ENCODE results near the gene PRRT1. TPM values are rescaled to one million over a fixed set of nuclear protein-coding genes. Genes with fewer than 3 reads are reported as not detected.
A peak's percentile ranks its signal among the peaks of the same experiment; 100 is the strongest.

The PRRT1 gene
- total RNA-seq, 1 donor from 2014 or later, result 0.83 TPM

- DNase-seq (ENCODE audit: low spot score), result no peak
- intact Hi-C loops (cut with DNase I), result loop anchor here (2.0 kb wide), 2 partner anchors 18 to 22 kb away; partner anchors contain the start of gene PPT2
Observed at GRCh38 chr6:32177183-32177787, 25.5 kb upstream of the PRRT1 start.

- no peak for DNase-seq (ENCODE audit: low spot score)
- intact Hi-C loops (cut with DNase I), result loop anchor here (2.0 kb wide), 2 partner anchors 18 to 22 kb away; partner anchors contain the start of gene PPT2
Observed at GRCh38 chr6:32176476-32177182, 24.9 kb upstream of the PRRT1 start.

DNA sequence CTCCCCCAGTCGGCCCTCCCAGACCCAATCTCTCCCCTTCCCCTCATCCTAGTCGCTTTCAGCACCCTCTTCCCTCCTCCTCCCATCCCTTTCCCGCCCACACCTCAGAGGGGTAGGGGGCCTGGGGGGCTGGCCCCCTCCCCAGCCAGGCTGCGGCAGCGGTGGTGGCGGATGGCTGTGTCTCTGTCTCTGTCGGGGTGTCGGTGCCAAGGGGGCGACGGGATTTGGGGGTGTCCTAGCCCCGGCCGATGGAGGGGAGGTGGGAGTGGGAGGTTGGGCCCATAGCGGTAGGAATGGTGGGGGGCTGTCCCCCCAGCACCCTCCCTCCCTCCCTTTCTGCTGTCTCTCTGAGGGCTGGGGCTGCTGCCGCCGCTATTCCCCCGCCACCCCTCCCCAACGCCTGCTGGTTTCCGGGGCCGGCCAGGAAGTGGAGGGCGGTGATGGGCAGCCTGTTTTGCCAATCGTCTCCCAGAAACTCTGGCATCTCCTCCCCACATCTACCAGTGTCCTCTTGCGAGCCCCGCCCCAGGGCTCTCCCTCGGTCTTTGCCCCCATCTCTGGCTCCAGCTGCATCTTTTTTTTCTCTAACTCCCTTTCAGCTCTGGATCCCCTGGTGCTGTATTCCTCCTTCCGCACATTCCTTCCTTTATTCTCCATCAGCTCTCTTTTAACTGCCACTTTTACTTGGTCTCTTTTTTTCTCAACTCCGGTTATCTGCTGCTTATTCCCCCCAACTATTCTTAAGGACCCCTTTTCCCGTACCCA lies 24.2 kb upstream of the PRRT1 start, which contains the start of gene AGPAT1:
Gene AGPAT1, minus strand, starts transcription at position 374 of the 765 bp plus-strand sequence. CDS start 4,588 bp downstream, outside the sequence.
- DNase-seq (ENCODE audit: low spot score), result peak; percentile 99

GRCh38 chr6:32175322-32175710 lies 23.6 kb upstream of the PRRT1 start:
- intact Hi-C loops (cut with DNase I), result no loop called here
- DNase-seq (ENCODE audit: low spot score), result no peak

More for the DNA sequence above, 24.2 kb upstream of the PRRT1 start, which contains the start of gene AGPAT1:
- intact Hi-C loops (cut with DNase I), result loop anchor here (2.0 kb wide), 2 partner anchors 19 to 21 kb away; partner anchors contain the start of gene PPT2

DNA sequence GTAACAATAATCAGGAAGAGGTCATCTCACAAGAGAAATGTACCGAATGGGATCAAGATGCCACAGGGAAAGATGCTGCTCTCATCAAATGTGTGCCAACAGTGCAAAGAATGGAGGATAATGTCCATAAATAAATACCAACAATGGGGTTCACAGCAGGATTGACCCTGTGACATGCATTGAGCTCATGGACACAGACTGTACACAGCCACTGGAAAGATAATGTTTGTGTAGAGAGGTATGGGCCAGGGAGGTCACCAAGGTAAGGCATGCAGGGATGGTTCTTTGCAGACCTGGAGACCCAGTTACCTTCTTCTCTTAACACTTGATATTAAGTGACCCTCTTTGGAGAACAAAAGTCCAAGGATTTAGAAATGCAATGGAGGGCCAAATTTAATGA lies 22.7 kb upstream of the PRRT1 start:
- intact Hi-C loops (cut with DNase I), result no loop called here
- no peak for DNase-seq (ENCODE audit: low spot score)

GRCh38 chr6:32173051-32173727 lies 21.4 kb upstream of the PRRT1 start:
- DNase-seq (ENCODE audit: low spot score), result no peak
- intact Hi-C loops (cut with DNase I), result no loop called here

- intact Hi-C loops (cut with DNase I), result no loop called here
- DNase-seq (ENCODE audit: low spot score), result no peak
Observed at GRCh38 chr6:32171234-32171633, 19.5 kb upstream of the PRRT1 start.

- DNase-seq (ENCODE audit: low spot score), result no peak
- intact Hi-C loops (cut with DNase I), result no loop called here
Observed at GRCh38 chr6:32170294-32170693, 18.6 kb upstream of the PRRT1 start.

- intact Hi-C loops (cut with DNase I), result no loop called here
- DNase-seq (ENCODE audit: low spot score), result no peak
Observed at GRCh38 chr6:32168807-32169591, 17.3 kb upstream of the PRRT1 start.

GRCh38 chr6:32168350-32168749 lies 16.6 kb upstream of the PRRT1 start:
- intact Hi-C loops (cut with DNase I), result no loop called here
- DNase-seq (ENCODE audit: low spot score), result no peak

DNA sequence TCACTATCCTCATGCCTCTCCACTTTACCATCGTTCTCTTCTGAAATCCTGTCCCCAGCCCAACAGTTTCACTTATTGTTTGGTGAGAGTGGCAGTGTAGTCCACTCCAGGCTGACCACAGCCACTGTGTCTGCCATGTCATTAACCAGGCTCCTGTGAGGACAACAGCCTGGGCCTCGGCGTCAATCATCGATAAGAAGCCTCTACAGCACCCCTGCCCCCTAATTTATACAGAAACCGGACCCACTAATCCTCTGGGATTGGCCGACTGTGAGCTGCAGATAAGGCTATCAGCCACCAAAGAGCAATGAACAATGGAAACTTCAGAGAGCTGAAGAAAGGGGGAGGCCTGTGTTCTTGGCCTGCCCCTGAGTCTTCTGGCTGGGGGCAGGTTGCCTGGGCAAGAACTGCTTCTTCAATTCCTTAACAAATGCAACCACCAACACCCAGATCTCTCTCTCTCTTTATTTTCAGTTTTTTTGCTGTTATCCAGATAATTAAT lies 16.1 kb upstream of the PRRT1 start:
- intact Hi-C loops (cut with DNase I), result no loop called here
- no peak for DNase-seq (ENCODE audit: low spot score)

DNA sequence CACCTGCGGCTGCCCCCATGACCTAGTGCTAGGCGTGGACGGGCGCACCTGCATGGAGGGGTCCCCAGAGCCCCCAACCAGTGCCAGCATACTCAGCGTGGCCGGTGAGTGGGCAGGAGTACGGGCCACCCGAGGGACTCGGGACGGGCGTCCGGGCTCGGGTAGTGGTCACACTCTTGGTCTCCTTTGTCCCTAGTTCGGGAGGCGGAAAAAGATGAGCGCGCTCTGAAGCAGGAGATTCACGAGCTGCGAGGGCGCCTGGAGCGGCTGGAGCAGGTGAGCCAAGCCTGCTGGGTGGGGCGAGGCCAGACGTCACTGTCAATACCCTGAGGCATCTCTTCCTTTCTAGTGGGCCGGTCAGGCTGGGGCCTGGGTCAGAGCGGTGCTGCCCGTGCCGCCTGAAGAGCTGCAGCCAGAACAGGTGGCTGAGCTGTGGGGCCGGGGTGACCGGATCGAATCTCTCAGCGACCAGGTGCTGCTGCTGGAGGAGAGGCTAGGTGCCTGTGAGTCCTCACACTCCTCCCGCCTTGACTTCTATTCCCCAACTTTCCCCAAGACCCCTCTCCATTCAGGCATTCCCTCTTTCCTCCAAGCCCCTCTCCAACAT lies 15.5 kb upstream of the PRRT1 start:
- intact Hi-C loops (cut with DNase I), result no loop called here
- no peak for DNase-seq (ENCODE audit: low spot score)

- DNase-seq (ENCODE audit: low spot score), result no peak
- intact Hi-C loops (cut with DNase I), result no loop called here
Observed at GRCh38 chr6:32166411-32167061, 14.8 kb upstream of the PRRT1 start.

- no peak for DNase-seq (ENCODE audit: low spot score)
- intact Hi-C loops (cut with DNase I), result no loop called here
Observed at GRCh38 chr6:32164295-32164694, 12.6 kb upstream of the PRRT1 start, which contains the start of gene EGFL8. EGFL8 (plus strand) TSS chr6:32164595; CDS start chr6:32166166, 1,571 bp downstream.

- DNase-seq (ENCODE audit: low spot score), result no peak
Observed at GRCh38 chr6:32163559-32164258, 12.0 kb upstream of the PRRT1 start.

GRCh38 chr6:32158052-32158451 lies 6.3 kb upstream of the PRRT1 start:
- no peak for DNase-seq (ENCODE audit: low spot score)
- intact Hi-C loops (cut with DNase I), result no loop called here

More at GRCh38 chr6:32163559-32164258, 12.0 kb upstream of the PRRT1 start:
- intact Hi-C loops (cut with DNase I), result no loop called here

- intact Hi-C loops (cut with DNase I), result no loop called here
Observed at GRCh38 chr6:32156891-32157290, 5.2 kb upstream of the PRRT1 start.

More at GRCh38 chr6:32156891-32157290, 5.2 kb upstream of the PRRT1 start:
- no peak for DNase-seq (ENCODE audit: low spot score)

All from cardiac septum (tissue), 1 donor.